SKM-1 treated with dmso at 0.1 percent for 144 hours (cell line): Measurements from ENCODE around the gene ABHD17C.
A peak's percentile ranks its signal among the peaks of the same experiment; 100 is the strongest.
"Not testable (repeated sequence)": the region's sequence is repeated elsewhere in the genome, so short reads cannot be mapped to it uniquely, and the experiment has no call there.

Source experiments
- DNase-seq: peaks from one replicate; lab custom pipeline; 2025; ENCODE audit not compliant: unreplicated experiment; lab: John Stamatoyannopoulos, UW

ABHD17C gene

GRCh38 chr15:80760960-80761359, 65.8 kb downstream of the ABHD17C start:
- DNase-seq = no peak

- no peak for DNase-seq
Measured at GRCh38 chr15:80761754-80762153, 66.6 kb downstream of the ABHD17C start.

- not testable (repeated sequence) for DNase-seq
Measured at GRCh38 chr15:80763235-80763634, 68.1 kb downstream of the ABHD17C start.

- no peak for DNase-seq
Measured at GRCh38 chr15:80764535-80764934, 69.4 kb downstream of the ABHD17C start.

GRCh38 chr15:80766275-80766674, 71.2 kb downstream of the ABHD17C start:
- no peak for DNase-seq

GRCh38 chr15:80768158-80768557, 73.0 kb downstream of the ABHD17C start:
- no peak for DNase-seq

- DNase-seq = no peak
Measured at GRCh38 chr15:80769153-80769828, 74.2 kb downstream of the ABHD17C start.

- no peak for DNase-seq
Measured at GRCh38 chr15:80769829-80770705, 75.0 kb downstream of the ABHD17C start.

GRCh38 chr15:80773122-80773551, 78.0 kb downstream of the ABHD17C start:
- no peak for DNase-seq

- DNase-seq = no peak
Measured at GRCh38 chr15:80773792-80774352, 78.8 kb downstream of the ABHD17C start.

- DNase-seq = no peak
Measured at GRCh38 chr15:80774486-80774885, 79.4 kb downstream of the ABHD17C start.

- no peak for DNase-seq
Measured at GRCh38 chr15:80775338-80775737, 80.2 kb downstream of the ABHD17C start.

- DNase-seq = peak; percentile 48
Measured at GRCh38 chr15:80776420-80777045, 81.4 kb downstream of the ABHD17C start.

GRCh38 chr15:80777137-80777536, 82.0 kb downstream of the ABHD17C start:
- peak; percentile 35 for DNase-seq

GRCh38 chr15:80777826-80778620, 82.9 kb downstream of the ABHD17C start:
- DNase-seq = no peak

- DNase-seq = no peak
Measured at GRCh38 chr15:80778621-80778963, 83.5 kb downstream of the ABHD17C start.

GRCh38 chr15:80778964-80779657, 84.0 kb downstream of the ABHD17C start, which contains the start of gene CEMIP:
TSS of gene CEMIP (plus strand) at chr15:80779370. CDS start at chr15:80873880, 94,510 bp downstream.
- no peak for DNase-seq

- no peak for DNase-seq
Measured at GRCh38 chr15:80779658-80780415, 84.7 kb downstream of the ABHD17C start.
